CD8-positive, alpha-beta memory T cell (primary cell): ENCODE data around the gene TMEM255A. TPM values are rescaled to one million over a fixed set of nuclear protein-coding genes. Genes with fewer than 3 reads are reported as not detected.

Experiments
- CTCF ChIA-PET: fragments of 350-600 bp; sonication (Branson Sonifier 250); formaldehyde crosslinking; loops from one replicate; lab custom pipeline; 2021; ENCODE audit warnings: antibody characterized with exemption; lab: Charles Lee
- POLR2A ChIA-PET: fragments of 350-600 bp; sonication (Branson Sonifier 250); formaldehyde crosslinking; loops from one replicate; lab custom pipeline; 2021; ENCODE audit warnings: antibody characterized with exemption; lab: Charles Lee
- DNase-seq, 5 donors: peaks; one replicate each; pipeline versions ENCODE4 v3.0.0 to v3.0.0-alpha.2; 2020 to 2022; ENCODE audit warnings: mixed read lengths in 1 of 5
- H3K27ac ChIP-seq: one replicate; pipeline ENCODE4 v1.7.0; 2013; ENCODE audit warnings: low read depth, mild to moderate bottlenecking, low read length, moderate library complexity
- H3K27me3 ChIP-seq: 2 replicates; pipeline ENCODE4 v1.7.0; 2013; ENCODE audit warnings: low read length, mild to moderate bottlenecking; ENCODE audit not compliant: insufficient read depth, poor library complexity, severe bottlenecking
- H3K36me3 ChIP-seq: 2 replicates; pipeline ENCODE4 v1.7.0; 2013; ENCODE audit warnings: mild to moderate bottlenecking, low read length, moderate library complexity; ENCODE audit not compliant: insufficient read depth
- H3K4me1 ChIP-seq: 2 replicates; pipeline ENCODE4 v1.7.0; 2013; ENCODE audit warnings: mild to moderate bottlenecking, low read length, moderate library complexity; ENCODE audit not compliant: insufficient read depth
- H3K4me3 ChIP-seq: 2 replicates; pipeline ENCODE4 v1.7.0; 2013; ENCODE audit warnings: mild to moderate bottlenecking, low read length
- H3K9me3 ChIP-seq: 2 replicates; pipeline ENCODE4 v1.7.0; 2013; ENCODE audit warnings: mild to moderate bottlenecking, low read length
- H3K27ac Mint-ChIP-seq, 8 donors: one replicate each; pipeline ENCODE4 v1.8.0; 2020 to 2021; ENCODE audit warnings: mixed read lengths in 8 of 8, mild to moderate bottlenecking in 6 of 8, inconsistent platforms in 3 of 8, moderate library complexity in 3 of 8
- H3K27me3 Mint-ChIP-seq, 2 donors: one replicate each; pipeline ENCODE4 v1.8.0; 2020 to 2021; ENCODE audit warnings: mixed read lengths in 2 of 2, mild to moderate bottlenecking in 1 of 2, moderate library complexity in 1 of 2
- H3K36me3 Mint-ChIP-seq, 3 donors: one replicate each; pipeline ENCODE4 v1.8.0; 2020 to 2021; ENCODE audit warnings: mixed read lengths in 3 of 3, inconsistent platforms in 1 of 3, mild to moderate bottlenecking in 1 of 3
- H3K4me1 Mint-ChIP-seq, 3 donors: one replicate each; pipeline ENCODE4 v1.8.0; 2020 to 2021; ENCODE audit warnings: mixed read lengths in 3 of 3, inconsistent platforms in 1 of 3, mild to moderate bottlenecking in 1 of 3
- H3K4me3 Mint-ChIP-seq, 7 donors: one replicate each; pipeline ENCODE4 v1.8.0; 2020 to 2021; ENCODE audit warnings: mixed read lengths in 7 of 7, mild to moderate bottlenecking in 6 of 7, moderate library complexity in 4 of 7, inconsistent platforms in 2 of 7
- H3K9me3 Mint-ChIP-seq, 5 donors: one replicate each; pipeline ENCODE4 v1.8.0; 2020 to 2022; ENCODE audit warnings: mixed read lengths in 5 of 5, mild to moderate bottlenecking in 3 of 5, moderate library complexity in 2 of 5, inconsistent platforms in 1 of 5
- polyA plus RNA-seq: library from polyadenylated mRNA; unstranded; fragments of 300-500 nt; fragmentation: Illumina TruSeq; gene quantifications from one replicate; pipeline ENCODE4 v1.2.3, GENCODE V29; 2021
- total RNA-seq, 2 experiments: library from RNA; stranded (reverse); gene quantifications; one replicate each; pipeline ENCODE4 v1.2.3, GENCODE V29; 2021

TMEM255A gene
- total and polyA plus RNA-seq, 3 experiments from 2014 or later: 0.09 to 2.1 TPM; not detected in 1

DNA sequence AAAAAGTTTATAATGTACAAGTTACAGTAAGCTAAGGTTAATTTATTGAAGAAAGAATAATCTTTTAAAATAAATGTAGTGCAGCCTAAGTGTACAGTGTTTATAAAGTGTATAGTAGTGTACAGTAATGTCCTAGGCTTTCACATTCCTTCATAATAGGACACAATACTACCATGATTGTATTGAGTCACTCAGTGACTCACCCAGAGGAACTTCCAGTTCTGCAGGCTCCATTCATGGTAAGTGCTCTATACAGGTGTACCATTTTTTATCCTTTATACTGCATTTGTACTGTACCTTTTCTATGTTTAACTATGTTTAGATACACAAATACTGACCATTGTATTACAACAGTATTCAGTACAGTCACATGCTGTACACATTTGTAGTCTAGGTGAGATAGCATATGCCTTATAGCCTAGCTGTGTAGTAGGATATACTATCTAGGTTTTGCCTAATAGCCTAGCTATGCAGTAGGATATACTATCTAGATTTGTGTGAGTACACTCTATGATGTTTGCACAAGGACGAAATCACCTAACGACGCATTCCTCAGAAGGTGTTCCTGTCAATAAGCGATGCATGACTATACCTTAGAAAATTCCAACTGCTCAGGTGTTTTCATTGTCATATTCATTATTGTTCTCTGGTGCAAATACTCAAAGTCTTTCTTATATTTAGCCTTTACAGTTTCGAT is 5.5 kb upstream of the TMEM255A start:
- ChIA-PET CTCF (interaction anchor here (0.6 to 0.8 kb wide), 2 partner anchors 66 to 163 kb away, joined by 3 to 4 read pairs; partner anchors contain the start of gene ZBTB33), POLR2A (no interaction called here)
- Histone ChIP-seq H3K27ac (no peak overlapping the region), H3K4me1 (no peaks in the 10 kb centered on the region), H3K27me3 (no peaks in the 10 kb centered on the region), H3K4me3 (no peak overlapping the region), H3K9me3 (no peaks in the 10 kb centered on the region), H3K36me3 (no peaks in the 10 kb centered on the region)
- no peaks in the 10 kb centered on the region for H3K36me3 Mint-ChIP-seq
- H3K4me1 Mint-ChIP-seq: peaks cover 0 to 2% (median 0%) of the 10 kb centered on the region in 3 donors
- H3K27me3 Mint-ChIP-seq: peaks cover 6 to 17% of the 10 kb centered on the region in 2 donors
- H3K9me3 Mint-ChIP-seq: no peaks in the 10 kb centered on the region
- H3K27ac Mint-ChIP-seq: no peak overlapping the region
- H3K4me3 Mint-ChIP-seq: no peak overlapping the region
- no peak for DNase-seq

DNA sequence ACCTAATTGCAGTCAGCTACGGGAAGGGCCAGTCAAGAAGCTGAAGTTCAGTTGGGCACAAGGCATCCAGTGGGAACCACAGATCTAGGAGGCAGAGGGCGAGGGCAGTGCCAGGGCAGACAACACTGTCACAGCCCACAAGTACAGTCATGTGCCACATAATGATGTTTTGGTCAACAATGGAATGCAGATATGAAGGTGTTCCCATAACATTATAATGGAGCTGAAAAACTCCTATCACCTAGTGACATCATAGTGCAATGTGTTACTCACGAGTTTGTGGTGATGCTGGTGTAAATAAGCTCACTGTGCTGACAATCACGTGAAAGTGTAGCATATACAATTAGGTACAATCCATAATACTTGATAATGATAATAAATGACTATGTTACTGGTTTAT is 4.5 kb upstream of the TMEM255A start:
- no peak overlapping the region for H3K4me3 Mint-ChIP-seq
- POLR2A ChIA-PET: no interaction called here
- H3K36me3 Mint-ChIP-seq: no peaks in the 10 kb centered on the region
- no peak overlapping the region for H3K27ac Mint-ChIP-seq
- no peaks in the 10 kb centered on the region for H3K9me3 Mint-ChIP-seq
- CTCF ChIA-PET: interaction anchor here (0.6 to 0.8 kb wide), 2 partner anchors 65 to 164 kb away, joined by 3 to 4 read pairs; partner anchors contain the start of gene ZBTB33
- Histone ChIP-seq H3K27me3 (no peaks in the 10 kb centered on the region), H3K27ac (no peak overlapping the region), H3K9me3 (no peaks in the 10 kb centered on the region), H3K4me1 (no peaks in the 10 kb centered on the region), H3K36me3 (no peaks in the 10 kb centered on the region), H3K4me3 (no peak overlapping the region)
- peaks cover 0 to 6% (median under 1%) of the 10 kb centered on the region in 3 donors for H3K4me1 Mint-ChIP-seq
- DNase-seq: no peak
- H3K27me3 Mint-ChIP-seq: peaks cover 6 to 17% of the 10 kb centered on the region in 2 donors

GRCh38 chrX:120311727-120312063 is 434 bp upstream of the TMEM255A start:
- no peaks in the 10 kb centered on the region for H3K27me3 ChIP-seq
- H3K36me3 ChIP-seq: no peaks in the 10 kb centered on the region
- POLR2A ChIA-PET: interaction anchor here (0.9 kb wide), 1 partner anchor 61 kb away, joined by 3 read pairs; the partner anchor contains the start of gene ZBTB33
- CTCF ChIA-PET: interaction anchor here (6.0 kb wide), 1 partner anchor 61 kb away, joined by 43 read pairs; the partner anchor contains the start of gene ZBTB33
- peaks cover 5% of the 10 kb centered on the region for H3K4me1 ChIP-seq
- Mint-ChIP-seq H3K36me3 (peaks cover 0 to 5% (median 3%) of the 10 kb centered on the region in 3 donors), H3K4me3 (peak overlapping the region in 5 of 7 donors; percentile 17 to 91 (median 35)), H3K27me3 (peaks cover 13 to 25% of the 10 kb centered on the region in 2 donors), H3K9me3 (peaks cover 0 to 3% (median 0%) of the 10 kb centered on the region in 5 donors), H3K4me1 (peaks cover 18 to 38% (median 23%) of the 10 kb centered on the region in 3 donors), H3K27ac (no peak overlapping the region)
- DNase-seq: no peak
- no peak overlapping the region for H3K4me3 ChIP-seq
- no peaks in the 10 kb centered on the region for H3K9me3 ChIP-seq
- no peak overlapping the region for H3K27ac ChIP-seq

DNA sequence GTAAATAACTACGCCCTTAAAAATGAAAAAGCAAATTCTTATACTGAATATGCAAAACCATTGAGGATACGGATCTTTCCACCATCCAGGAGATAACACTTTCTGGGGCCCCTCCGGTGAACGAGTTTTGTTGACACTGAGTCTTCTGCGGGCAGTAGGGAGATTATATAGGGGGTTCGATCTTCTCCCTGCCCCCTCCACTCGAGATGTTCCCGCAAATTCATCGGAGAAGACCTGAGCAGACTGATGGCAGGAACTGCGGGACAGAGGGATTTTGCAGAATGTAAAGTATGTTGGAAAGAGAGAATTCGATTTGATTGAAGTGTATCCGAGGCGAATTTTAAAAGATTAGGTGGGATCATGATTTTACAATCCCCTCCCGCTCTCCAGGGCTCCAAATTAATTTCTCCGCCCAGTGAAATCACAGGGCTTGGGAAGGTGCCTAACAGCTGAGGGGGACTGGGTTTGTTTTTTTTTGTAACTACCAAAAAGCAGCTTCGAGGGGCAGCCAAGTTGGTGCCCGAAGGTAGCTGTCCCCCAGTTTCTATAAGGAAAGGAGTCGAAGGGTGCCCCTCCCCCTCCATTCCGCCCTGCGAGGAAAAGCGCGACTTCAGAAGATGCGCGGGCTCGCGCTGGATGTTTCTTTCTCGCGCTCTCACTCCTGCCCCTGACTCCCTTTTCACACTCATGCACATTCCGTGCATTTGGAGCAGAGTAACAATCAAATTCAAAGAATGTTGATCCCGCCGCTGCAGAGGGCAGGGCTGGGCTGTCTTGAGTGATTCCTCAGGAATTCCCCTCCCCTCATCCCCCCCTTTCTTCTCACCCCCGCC is 1.2 kb downstream of the TMEM255A start:
- no peaks in the 10 kb centered on the region for H3K36me3 ChIP-seq
- H3K9me3 ChIP-seq: no peaks in the 10 kb centered on the region
- peaks cover 10 to 21% of the 10 kb centered on the region in 2 donors for H3K27me3 Mint-ChIP-seq
- no peaks in the 10 kb centered on the region for H3K27me3 ChIP-seq
- ChIA-PET CTCF (interaction anchor here (1.1 to 6.0 kb wide), 7 partner anchors 8 to 148 kb away, joined by 3 to 43 read pairs (median 5); partner anchors contain the start of gene ZBTB33), POLR2A (interaction anchor here (1.5 kb wide), 1 partner anchor 59 kb away, joined by 11 read pairs; the partner anchor contains the start of gene ZBTB33)
- peak overlapping the region in 7 of 8 donors; percentile 1 to 90 (median 85) for H3K27ac Mint-ChIP-seq
- no peak overlapping the region for H3K27ac ChIP-seq
- peaks cover 30 to 48% (median 33%) of the 10 kb centered on the region in 3 donors for H3K4me1 Mint-ChIP-seq
- peak overlapping the region; percentile 80 to 91 (median 87) for H3K4me3 Mint-ChIP-seq
- H3K9me3 Mint-ChIP-seq: peaks cover 0 to 3% (median 0%) of the 10 kb centered on the region in 5 donors
- H3K4me1 ChIP-seq: peaks cover 5% of the 10 kb centered on the region
- peak overlapping the region; percentile 63 for H3K4me3 ChIP-seq
- peaks cover 0 to 5% (median 3%) of the 10 kb centered on the region in 3 donors for H3K36me3 Mint-ChIP-seq
- peak in 1 of 5 donors; percentile 48 for DNase-seq

DNA sequence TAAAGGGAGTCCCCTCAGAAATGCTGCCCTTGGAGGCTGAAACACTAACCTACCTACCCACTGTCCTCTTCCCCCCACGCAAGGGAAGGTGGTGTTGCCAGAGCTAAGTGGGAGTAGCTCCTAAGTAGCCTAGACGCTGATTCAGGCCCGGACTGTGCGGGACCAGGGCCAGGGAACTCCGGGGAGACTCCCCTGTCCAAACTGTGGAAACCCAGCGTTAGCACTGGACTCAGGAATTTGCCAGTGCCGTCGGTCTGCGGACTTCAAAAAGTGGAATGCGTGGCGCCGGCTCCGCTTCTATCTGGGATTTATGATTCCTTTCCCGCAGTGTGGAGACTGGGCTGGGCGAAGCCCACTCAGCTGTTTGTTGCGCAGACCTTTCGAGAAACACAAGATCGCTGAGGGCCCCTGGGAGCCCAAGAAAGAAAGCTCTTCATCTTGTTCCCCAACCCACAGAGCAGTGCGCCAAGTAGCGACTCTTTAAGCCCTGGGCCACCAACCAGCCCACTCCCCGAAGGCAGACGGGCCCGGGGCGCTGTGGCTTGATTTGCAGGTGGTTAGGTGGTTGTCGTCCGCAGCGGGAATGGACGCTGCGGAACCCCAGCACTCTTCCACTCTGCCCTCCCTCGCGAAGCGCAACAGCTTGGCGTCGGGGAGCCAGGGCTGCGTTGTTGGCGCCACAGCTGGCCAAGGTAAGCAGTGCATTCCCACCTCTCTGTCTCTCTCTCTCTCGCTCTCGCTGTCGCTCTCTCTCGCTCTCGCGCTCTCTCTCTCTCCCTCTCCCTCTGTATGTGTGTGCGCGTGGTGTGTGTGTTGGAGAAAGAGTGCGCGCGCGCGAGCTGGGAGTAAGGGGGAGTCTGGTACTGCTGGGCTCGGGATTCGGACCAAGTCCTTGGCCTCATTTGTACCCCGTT is 2.0 kb downstream of the TMEM255A start:
- CTCF ChIA-PET: interaction anchor here (0.7 to 6.0 kb wide), 13 partner anchors 9 to 149 kb away, joined by 3 to 43 read pairs (median 4); partner anchors contain the start of gene ZBTB33
- H3K27ac ChIP-seq: no peak overlapping the region
- no peaks in the 10 kb centered on the region for H3K36me3 ChIP-seq
- peak overlapping the region in 7 of 8 donors; percentile 1 to 90 (median 85) for H3K27ac Mint-ChIP-seq
- DNase-seq: peak; percentile 58 to 87 (median 67)
- H3K4me1 Mint-ChIP-seq: peaks cover 32 to 49% (median 35%) of the 10 kb centered on the region in 3 donors
- peak overlapping the region; percentile 80 to 91 (median 87) for H3K4me3 Mint-ChIP-seq
- peaks cover 10 to 22% of the 10 kb centered on the region in 2 donors for H3K27me3 Mint-ChIP-seq
- peaks cover 0 to 3% (median 0%) of the 10 kb centered on the region in 5 donors for H3K9me3 Mint-ChIP-seq
- H3K36me3 Mint-ChIP-seq: peaks cover 0 to 5% (median 3%) of the 10 kb centered on the region in 3 donors
- no peaks in the 10 kb centered on the region for H3K27me3 ChIP-seq
- POLR2A ChIA-PET: interaction anchor here (0.5 to 1.5 kb wide), 4 partner anchors 58 to 96 kb away, joined by 3 to 11 read pairs (median 4); partner anchors contain the start of gene ZBTB33
- no peaks in the 10 kb centered on the region for H3K9me3 ChIP-seq
- peak overlapping the region; percentile 63 for H3K4me3 ChIP-seq
- H3K4me1 ChIP-seq: peaks cover 5% of the 10 kb centered on the region

DNA sequence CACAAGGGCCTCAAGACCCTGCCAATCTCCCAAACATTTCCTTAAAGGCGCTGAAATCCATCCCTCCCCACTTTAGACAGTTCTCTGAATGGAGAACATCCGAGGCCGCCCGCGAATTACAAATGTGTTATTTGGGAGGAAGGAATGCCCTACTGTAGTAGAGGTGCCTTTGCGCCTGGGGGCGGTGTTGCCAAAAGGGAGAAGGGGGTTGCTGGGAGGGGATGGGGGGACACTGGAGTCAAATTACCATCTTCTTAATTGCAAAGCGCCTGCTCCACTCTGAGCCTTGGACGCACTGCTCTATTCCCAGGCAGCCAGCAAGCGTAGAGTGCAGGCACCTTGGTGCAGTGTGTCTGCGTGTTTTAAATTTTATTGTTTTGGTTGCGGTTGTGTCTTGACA is 2.7 kb downstream of the TMEM255A start:
- H3K27me3 ChIP-seq: no peaks in the 10 kb centered on the region
- peaks cover 0 to 5% (median 3%) of the 10 kb centered on the region in 3 donors for H3K36me3 Mint-ChIP-seq
- H3K27ac Mint-ChIP-seq: no peak overlapping the region
- no peak for DNase-seq
- peaks cover 0 to 3% (median 0%) of the 10 kb centered on the region in 5 donors for H3K9me3 Mint-ChIP-seq
- ChIA-PET CTCF (interaction anchor here (0.7 to 6.0 kb wide), 9 partner anchors 13 to 149 kb away, joined by 3 to 43 read pairs (median 4); partner anchors contain the start of gene ZBTB33), POLR2A (interaction anchor here (0.5 to 1.5 kb wide), 3 partner anchors 58 to 88 kb away, joined by 3 to 11 read pairs (median 5); partner anchors contain the start of gene ZBTB33)
- H3K4me1 Mint-ChIP-seq: peaks cover 34 to 55% (median 40%) of the 10 kb centered on the region in 3 donors
- H3K9me3 ChIP-seq: no peaks in the 10 kb centered on the region
- no peak overlapping the region for H3K27ac ChIP-seq
- peaks cover 7 to 26% of the 10 kb centered on the region in 2 donors for H3K27me3 Mint-ChIP-seq
- H3K4me3 ChIP-seq: no peak overlapping the region
- H3K4me1 ChIP-seq: peaks cover 5% of the 10 kb centered on the region
- no peaks in the 10 kb centered on the region for H3K36me3 ChIP-seq
- peak overlapping the region; percentile 34 to 91 (median 86) for H3K4me3 Mint-ChIP-seq
